AG04450 (cell line): Measurements from ENCODE around the gene COLEC11. TPM values are rescaled to one million over a fixed set of nuclear protein-coding genes. Genes with fewer than 3 reads are reported as not detected.
A peak's percentile ranks its signal among the peaks of the same experiment; 100 is the strongest.

Experiments
- CTCF ChIA-PET: fragments of 300-600, 350-600 bp; formaldehyde crosslinking; extraction: SDS; loops from one replicate; lab custom pipeline; 2022; ENCODE audit warnings: antibody characterized with exemption, inconsistent platforms; lab: Charles Lee
- POLR2A ChIA-PET: fragments of 350-600 bp; formaldehyde crosslinking; extraction: SDS; loops from one replicate; lab custom pipeline; 2021; ENCODE audit warnings: antibody characterized with exemption, inconsistent platforms; lab: Yijun Ruan, JAX
- DNase-seq: peaks from one replicate; pipeline ENCODE4 v3.0.0-alpha.2; 2011; ENCODE audit warnings: low read depth, low spot score
- H3K27ac ChIP-seq: one replicate; pipeline ENCODE4 v1.5.1; 2012; ENCODE audit warnings: low read depth, low read length, control low read depth
- H3K27me3 ChIP-seq: one replicate; pipeline ENCODE4 v1.6.0; 2012; ENCODE audit warnings: low read length; ENCODE audit not compliant: control insufficient read depth, insufficient read depth
- H3K4me3 ChIP-seq: 2 replicates; pipeline ENCODE4 v1.5.1; 2011; ENCODE audit warnings: mild to moderate bottlenecking, low read depth, low read length, control low read depth
- H3K9me3 ChIP-seq: 2 replicates; pipeline ENCODE4 v1.5.1; 2012; ENCODE audit warnings: low read length; ENCODE audit not compliant: control insufficient read depth, insufficient read depth
- polyA plus RNA-seq: library from polyadenylated mRNA; depleted of rRNA; stranded (reverse); fragments of >200 nt; gene quantifications from 2 replicates; pipeline ENCODE4 v1.2.3, GENCODE V29; 2011
- TF ChIP-seq, protein P1 (sequence below): IDR thresholded peaks from 2 replicates; pipeline ENCODE4 v1.5.1; 2011; ENCODE audit warnings: low read depth, low read length, control low read depth, inconsistent platforms

COLEC11 gene
- polyA plus RNA-seq, 1 experiment, result 0.68 TPM

DNA sequence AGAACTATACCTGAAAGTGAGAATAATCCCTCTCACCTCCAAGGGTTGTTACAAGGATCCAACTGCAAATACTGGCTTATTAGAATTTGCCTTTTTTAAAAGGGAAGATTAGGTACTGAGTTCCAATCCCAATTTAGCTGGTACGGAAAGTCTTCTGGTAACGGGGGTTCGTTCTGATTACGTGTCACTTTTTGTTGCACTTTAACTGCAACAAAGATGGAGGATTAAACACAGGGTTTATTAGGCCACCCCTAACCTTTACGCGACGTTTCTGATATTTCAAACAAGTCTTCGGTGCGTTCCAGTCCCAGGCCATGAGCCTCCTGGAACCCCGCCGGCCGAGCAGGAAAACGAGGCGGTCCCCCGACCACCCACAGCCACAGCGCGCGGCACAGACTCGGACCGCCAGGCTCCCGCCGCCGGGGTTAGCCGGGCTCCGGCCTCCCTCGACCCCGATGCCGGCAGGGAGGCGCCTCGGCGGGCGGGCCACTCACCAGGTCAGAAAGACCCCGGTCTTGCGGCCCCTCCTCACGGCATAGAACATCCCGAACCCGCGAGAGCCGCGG lies 37.2 kb upstream of the COLEC11 start:
- ChIA-PET CTCF (interaction anchor here (1.2 kb wide), 1 partner anchor 21 kb away, joined by 3 read pairs; no protein-coding TSS in a partner anchor), POLR2A (interaction anchor here (0.6 to 2.0 kb wide), 18 partner anchors 8 to 180 kb away, joined by 3 to 14 read pairs (median 6); partner anchors contain the start of genes ADI1, EIPR1 and RPS7)
- no peaks in the 10 kb centered on the region; the same call in 1 of the 2 replicates for H3K9me3 ChIP-seq
- peak overlapping the region; percentile 88 for H3K4me3 ChIP-seq
- TF ChIP-seq, protein P1, sequence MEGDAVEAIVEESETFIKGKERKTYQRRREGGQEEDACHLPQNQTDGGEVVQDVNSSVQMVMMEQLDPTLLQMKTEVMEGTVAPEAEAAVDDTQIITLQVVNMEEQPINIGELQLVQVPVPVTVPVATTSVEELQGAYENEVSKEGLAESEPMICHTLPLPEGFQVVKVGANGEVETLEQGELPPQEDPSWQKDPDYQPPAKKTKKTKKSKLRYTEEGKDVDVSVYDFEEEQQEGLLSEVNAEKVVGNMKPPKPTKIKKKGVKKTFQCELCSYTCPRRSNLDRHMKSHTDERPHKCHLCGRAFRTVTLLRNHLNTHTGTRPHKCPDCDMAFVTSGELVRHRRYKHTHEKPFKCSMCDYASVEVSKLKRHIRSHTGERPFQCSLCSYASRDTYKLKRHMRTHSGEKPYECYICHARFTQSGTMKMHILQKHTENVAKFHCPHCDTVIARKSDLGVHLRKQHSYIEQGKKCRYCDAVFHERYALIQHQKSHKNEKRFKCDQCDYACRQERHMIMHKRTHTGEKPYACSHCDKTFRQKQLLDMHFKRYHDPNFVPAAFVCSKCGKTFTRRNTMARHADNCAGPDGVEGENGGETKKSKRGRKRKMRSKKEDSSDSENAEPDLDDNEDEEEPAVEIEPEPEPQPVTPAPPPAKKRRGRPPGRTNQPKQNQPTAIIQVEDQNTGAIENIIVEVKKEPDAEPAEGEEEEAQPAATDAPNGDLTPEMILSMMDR, result no peak
- H3K27ac ChIP-seq, result peak overlapping the region; percentile 91
- no peaks in the 10 kb centered on the region for H3K27me3 ChIP-seq
- DNase-seq, result no peak

DNA sequence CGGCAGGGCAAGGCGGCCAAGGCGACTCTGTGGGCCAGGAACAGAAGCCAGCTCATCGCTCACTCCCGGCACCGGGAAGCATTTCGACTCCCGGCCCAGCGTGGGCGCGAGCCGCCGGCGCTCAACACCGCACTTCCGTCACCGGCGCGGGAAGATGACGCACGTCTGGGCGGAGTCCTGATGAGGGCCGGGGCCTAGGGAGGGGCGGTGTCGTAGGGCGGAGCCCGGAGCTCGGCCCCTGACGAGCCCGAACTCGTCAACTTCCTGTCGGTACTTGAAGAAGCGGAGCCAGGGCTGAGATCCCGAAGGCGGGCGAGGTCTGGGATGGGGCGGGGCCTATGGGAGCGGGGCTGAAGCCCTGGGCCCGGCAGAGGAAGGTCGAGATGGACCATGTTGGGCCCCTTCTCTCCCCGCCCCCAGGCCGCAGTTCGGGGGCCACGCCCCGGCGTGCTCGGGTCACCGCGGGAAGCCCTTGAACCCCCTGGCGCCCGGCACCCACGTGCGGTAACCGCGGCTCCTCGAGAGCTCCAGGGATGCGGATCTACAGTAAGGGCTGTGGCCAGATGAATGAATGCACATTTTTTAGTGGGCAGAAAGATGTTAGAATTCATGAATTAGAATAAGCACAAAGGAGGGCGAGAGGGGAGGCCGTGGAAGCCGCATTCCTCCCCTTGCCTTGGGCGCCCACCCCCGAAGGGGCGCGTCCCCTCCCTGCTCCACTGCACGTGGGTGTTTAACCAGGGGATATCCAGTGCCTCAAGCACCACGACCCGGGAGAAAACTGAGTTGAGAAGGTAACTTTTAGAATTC lies 36.5 kb upstream of the COLEC11 start, which contains the start of gene RNASEH1:
RNASEH1 (minus strand) TSS at position 129 of the 810 bp plus-strand sequence; CDS start at position 56, 73 bp downstream.
- Histone ChIP-seq H3K27ac (peak within 1 kb of the TSS; percentile 91), H3K27me3 (no peaks in the 10 kb centered on the region), H3K4me3 (peak within 1 kb of the TSS; percentile 88), H3K9me3 (no peaks in the 10 kb centered on the region; the same call in 1 of the 2 replicates)
- DNase-seq, result peak; percentile 97
- ChIA-PET CTCF (interaction anchor here (0.7 to 1.2 kb wide), 2 partner anchors 22 to 1438 kb away, joined by 3 read pairs; no protein-coding TSS in a partner anchor), POLR2A (interaction anchor here (0.6 to 2.0 kb wide), 18 partner anchors 9 to 192 kb away, joined by 3 to 14 read pairs (median 6); partner anchors contain the start of genes ADI1, EIPR1 and RPS7)
- TF ChIP-seq, protein P1, result no peak

DNA sequence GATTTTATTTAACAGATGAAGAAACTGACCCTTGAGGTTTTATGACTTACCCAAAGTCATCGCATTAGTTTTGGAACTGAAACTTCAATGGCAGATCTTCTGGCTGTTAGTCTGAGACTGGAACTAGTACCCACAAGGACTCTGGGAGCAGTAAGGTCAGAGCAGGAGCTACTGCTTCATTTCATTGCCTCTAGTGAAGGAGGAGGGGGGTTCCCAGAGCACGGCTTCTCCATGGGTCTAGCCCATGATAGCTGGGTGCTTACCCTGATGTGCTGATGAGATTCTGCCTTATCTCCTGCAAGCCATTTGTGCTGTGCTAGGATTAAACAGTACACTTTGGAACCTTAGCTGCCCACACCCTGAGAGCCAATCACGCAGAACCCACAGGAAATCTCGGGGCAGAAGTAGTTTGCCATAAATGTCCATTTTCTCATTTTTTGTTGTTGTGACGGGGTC lies 31.4 kb upstream of the COLEC11 start:
- POLR2A ChIA-PET, result no interaction called here
- TF ChIP-seq, protein P1, result no peak
- H3K27ac ChIP-seq, result no peak overlapping the region
- CTCF ChIA-PET, result no interaction called here
- no peaks in the 10 kb centered on the region; the same call in 1 of the 2 replicates for H3K9me3 ChIP-seq
- DNase-seq, result no peak
- H3K27me3 ChIP-seq, result no peaks in the 10 kb centered on the region
- no peak overlapping the region for H3K4me3 ChIP-seq

DNA sequence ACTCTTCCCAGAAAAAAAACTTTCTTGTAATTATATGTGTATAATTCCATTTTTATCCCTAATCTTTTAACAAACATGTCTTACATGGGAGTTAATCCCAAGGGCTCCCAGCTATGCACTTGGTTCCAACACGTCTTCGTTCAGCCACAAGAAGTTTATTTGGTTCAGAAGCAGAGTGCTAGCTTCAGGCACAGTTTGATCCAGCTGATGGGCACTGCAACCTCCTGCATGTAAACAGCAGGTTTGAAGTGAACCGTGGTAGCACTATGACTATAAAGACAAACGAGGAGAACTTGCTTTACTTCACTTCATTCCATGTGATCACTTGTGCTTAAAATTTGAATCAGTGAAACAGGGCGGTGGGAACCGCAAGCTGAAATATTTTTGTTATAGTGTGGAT lies 29.8 kb upstream of the COLEC11 start:
- TF ChIP-seq, protein P1, result no peak
- Histone ChIP-seq H3K27me3 (no peaks in the 10 kb centered on the region), H3K4me3 (no peak overlapping the region), H3K9me3 (no peaks in the 10 kb centered on the region), H3K27ac (no peak overlapping the region)
- CTCF ChIA-PET, result no interaction called here
- POLR2A ChIA-PET, result no interaction called here
- no peak for DNase-seq
